H4 (cell line): ENCODE results near the gene KLHDC3. TPM values are rescaled to one million over a fixed set of nuclear protein-coding genes. Genes with fewer than 3 reads are reported as not detected.
"Not testable (repeated sequence)": the region's sequence is repeated elsewhere in the genome, so short reads cannot be mapped to it uniquely, and the experiment has no call there.

Experiments used
- DNase-seq: peaks from one replicate; pipeline ENCODE4 v3.0.0-alpha.2; 2015; ENCODE audit warnings: low spot score
- total RNA-seq: library from RNA; depleted of rRNA; stranded (reverse); fragments of >200 nt; shearing (Covaris generic); gene quantifications from 2 replicates; pipeline ENCODE4 v1.2.3, GENCODE V29; 2014

Gene KLHDC3
- total RNA-seq, 1 experiment from 2014 or later: 77.4 TPM

DNA sequence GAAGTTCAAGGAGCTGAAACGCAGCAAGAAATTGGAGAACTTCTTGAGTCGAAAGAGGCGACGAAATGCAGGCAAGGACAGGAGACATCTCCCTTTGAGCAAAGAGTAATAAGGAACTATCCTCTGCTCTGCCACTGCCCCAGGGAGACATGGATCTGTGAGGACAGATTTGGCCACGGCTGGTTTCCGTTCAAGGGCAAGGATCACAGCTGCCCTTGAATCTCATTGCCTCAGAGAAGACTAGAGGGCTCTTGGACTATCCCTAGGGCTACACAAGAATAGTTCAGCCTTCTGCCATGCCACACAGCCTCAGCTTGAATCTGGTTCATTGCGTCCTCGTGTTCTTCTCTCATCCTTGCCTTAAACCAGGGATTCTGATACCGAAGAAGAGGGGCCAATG lies 15.1 kb downstream of the KLHDC3 start:
- DNase-seq: no peak

DNA sequence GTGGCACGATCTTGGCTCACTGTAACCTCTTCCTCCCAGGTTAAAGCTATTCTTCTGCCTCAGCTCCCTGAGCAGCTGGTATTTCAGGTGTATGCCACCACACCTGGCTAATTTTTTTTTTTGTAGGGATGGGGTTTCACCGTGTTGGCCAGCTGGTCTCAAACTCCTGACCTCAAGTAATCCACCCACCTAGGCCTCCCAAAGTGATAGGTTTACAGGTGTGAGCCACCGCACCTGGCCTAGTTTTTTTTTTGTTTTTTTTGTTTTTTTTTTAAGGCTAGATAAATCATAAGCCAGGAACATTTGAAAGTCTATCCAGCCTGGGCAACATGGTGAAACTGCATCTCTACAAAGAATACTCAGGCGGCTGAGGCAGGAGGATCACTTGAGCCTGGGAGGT lies 18.3 kb downstream of the KLHDC3 start:
- DNase-seq: no peak

DNA sequence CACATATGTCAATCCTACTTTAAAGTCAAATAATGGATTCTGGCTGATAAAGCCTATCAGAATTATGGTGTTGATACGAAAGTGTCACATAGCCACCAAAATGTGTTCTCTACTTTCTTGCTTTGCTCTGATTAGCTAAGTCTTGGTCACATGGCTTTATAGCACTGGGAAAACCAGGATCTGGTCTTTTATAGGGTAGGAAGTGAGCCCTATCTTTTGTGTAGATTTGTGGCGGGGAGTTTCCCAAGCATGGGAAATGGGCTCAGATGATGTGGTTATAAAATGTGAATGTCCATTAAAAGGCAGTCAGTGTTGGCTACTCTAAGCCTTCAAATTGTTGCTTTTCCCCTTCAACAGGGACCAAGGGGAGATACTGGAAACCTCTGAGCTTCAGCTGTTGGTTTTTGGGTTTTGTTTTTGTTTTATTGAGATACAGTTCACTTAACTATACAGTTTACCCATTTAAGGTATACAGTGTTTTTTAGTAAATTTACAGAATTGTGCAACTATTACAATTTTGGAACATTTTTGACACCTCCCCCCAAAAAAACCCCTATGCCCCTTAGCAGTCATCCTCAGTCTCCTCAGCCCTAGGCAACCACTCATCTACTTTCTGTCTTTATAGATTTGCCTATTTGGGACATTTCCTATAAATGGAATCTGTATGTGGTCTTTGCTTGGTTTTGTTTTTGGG lies 19.6 kb downstream of the KLHDC3 start:
- DNase-seq: no peak

DNA sequence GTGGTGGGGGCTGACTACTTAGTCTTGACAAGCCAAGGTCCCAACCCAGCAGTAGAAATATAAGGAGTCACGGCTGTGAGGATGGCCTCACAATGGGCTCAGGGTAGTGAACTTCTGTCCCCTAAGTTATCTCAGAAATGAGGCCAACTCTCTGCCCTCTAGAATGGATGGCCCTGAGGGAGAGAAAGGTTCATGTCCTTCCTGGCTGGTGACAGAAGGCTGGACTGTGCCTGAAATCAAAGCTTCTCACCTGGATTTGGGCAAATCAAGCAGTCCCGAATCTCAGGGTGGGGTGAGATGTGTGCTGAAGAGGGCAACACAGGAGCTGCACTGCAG lies 20.1 kb downstream of the KLHDC3 start:
- no peak for DNase-seq

DNA sequence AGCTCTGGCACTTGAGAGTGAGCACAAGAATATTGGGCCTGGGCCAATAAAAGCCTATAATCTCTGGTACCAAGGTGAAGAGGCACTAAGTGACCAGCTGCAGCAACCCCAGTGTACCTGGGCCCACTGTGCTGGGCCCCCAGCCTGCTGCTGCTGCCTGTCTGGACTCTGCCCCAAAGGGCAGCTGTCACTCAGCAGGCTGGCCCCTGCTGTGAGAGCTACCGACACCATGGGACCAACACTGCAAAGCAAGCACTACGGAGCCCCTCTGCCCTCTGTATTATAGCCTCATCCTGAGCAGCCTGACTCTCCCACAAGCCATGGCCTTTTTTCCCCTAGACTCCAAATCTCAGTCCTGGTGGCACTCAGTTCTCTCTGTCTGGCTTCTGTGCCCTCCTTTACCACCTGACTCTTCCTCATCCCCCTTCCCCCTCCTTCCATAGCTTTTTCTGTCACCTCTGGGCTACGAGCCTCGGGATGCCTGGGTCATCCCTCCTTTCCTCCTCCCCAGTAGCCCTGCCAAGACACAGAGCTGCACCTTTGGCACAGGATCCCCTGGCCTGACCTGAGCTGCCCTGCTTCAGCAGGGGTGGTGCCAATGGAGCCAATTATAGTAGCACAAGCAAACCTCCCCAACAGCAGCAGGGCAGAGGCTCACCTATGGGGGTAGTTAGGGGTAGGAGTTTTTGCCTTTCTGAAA lies 21.6 kb downstream of the KLHDC3 start:
- DNase-seq: no peak

DNA sequence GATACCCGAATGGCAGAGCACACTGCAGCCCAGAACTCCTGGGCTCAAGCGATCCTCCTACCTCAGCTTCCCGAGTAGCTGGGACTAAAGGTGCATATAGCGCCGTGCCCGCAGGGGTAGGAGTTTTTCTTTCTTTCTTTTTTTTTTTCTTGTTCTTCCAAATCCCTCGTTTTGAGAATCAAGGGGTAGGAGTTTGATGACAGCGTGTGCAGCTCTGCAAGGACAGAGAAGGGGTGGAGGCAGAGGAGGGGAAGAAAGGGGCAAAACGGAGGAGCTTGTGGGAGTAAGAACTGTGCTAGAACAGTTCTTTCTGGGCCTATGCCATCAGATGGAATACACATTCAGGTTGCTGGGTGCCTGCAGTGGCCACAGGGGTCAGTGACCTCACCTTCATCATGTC lies 22.7 kb downstream of the KLHDC3 start:
- DNase-seq: no peak

DNA sequence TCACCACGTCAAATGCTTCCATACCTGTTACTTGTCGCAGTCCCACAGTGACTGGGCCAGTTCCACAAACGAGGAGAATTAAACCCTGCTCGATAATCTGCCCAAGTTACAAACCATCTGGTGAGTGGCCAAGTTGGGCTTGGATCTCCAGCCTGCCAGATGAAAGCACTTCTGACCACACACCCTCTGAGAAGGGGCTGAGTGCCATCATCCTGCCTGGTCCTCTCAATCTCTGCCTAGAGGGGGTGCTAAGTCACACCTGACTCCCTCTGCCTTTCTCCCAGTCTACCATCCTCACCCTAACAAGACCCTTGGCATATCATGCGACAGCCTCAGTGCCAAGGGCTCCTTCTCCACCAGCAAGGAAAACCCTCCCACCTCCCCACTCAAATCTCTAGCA lies 23.1 kb downstream of the KLHDC3 start:
- DNase-seq: no peak

DNA sequence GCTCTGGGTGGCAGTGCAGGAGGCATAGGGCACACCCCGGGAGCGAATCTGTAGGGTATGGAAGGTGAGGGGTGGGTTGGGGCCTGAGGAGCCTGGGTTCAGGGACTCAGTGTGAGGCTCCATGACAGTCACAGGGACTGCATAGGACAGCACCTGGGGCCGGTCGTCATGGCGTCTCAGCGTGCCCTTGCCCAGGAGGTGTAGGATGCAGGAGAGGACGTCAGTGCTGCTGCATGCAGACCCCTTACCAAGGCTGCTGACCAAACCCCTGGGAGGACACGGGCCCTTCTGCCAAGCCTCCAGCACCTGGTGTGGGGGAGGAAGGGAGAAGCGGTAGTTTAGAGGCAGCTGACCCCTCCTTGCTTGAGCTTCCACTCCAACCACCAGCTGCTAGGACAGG lies 23.7 kb downstream of the KLHDC3 start:
- no peak for DNase-seq

DNA sequence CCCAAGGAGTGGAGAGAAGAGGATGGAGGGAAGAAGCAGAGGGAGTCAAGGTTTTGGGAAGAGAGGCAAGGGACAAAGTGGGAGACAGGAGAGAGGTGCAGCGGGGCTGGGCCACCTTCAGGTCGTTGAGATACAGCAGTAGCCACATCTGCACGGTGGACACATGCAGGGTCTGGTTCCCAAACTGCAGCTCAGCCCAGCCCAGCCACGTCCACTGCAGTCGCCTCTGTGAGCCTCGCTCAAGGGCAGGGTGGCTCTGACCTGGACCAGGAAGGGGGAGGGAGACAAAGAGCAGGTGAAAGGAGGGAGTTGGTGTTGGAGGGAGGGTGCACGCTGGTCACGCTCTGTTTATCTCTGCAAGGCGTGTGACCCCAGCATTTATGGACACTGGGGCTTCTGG lies 24.7 kb downstream of the KLHDC3 start:
- no peak for DNase-seq

DNA sequence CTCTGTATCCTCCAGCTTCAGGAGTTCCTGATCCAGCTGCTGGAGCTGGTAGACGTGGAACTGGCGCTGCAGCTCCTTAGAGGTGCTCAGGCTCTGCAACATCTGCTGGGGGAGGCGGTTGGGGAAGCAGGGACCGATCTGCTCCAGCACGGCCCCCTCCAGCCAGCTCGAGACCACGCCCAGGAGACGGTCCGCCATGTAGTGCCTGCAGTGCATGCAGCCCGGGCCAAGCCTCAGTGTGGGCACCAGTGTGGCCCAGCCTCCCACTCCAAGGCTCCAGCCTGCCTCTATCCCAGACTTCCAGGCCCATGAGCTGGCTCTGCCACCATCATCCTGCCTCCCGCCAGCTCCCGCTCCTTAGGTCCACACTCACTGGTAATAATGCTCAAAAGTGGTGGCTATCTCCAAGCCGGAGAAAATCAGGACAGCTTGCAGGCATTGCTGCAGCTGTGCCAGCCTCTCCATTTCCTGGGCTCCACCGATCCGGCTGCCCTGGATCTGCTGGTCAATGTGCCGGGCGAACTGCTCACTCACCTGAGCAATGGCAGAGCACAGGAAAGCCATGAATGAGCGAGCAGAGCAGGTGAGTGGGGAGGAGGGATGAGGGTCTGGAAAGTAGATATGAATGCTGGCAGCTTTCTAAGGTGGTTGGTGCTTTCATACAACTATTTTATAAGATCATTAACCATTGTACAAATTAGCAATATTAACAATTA lies 26.7 kb downstream of the KLHDC3 start:
- no peak for DNase-seq

DNA sequence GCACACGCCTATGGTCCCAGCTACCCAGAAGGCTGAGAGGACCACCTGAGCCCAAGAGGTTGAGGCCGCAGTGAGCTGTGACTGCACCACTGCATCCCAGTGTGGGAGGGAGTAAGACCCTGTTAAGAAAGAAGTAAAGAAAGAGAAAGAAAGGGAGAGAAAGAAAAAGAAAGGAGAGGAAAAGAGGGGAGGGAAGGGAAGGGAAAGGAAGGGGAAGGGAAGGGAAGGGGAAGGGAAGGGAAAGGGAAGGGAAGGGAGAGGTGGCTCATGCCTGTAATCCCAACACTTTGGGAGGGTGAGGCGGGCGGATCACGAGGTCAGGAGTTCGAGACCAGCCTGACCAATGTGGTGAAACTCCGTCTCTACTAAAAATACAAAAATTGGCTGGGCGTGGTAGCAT lies 27.4 kb downstream of the KLHDC3 start:
- not testable (repeated sequence) for DNase-seq

DNA sequence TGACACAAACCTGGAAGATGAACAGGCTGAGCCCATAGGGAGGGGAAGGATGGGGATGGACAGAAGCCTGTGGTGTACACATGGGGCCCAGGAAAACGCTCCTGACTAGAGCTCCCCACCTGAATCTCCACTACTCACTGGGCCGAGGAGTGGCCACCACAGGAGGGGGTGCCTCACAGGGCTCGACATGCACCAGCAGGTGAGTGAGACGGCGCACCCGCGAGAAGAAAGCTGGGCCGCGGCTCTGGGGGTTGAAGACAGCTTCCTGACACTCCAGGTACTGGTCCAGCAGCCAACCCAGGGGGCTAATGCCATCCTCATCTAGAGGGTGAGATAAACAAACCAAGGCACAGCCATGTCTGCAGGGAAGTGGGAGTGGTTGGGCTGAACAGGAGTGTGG lies 29.3 kb downstream of the KLHDC3 start:
- no peak for DNase-seq

DNA sequence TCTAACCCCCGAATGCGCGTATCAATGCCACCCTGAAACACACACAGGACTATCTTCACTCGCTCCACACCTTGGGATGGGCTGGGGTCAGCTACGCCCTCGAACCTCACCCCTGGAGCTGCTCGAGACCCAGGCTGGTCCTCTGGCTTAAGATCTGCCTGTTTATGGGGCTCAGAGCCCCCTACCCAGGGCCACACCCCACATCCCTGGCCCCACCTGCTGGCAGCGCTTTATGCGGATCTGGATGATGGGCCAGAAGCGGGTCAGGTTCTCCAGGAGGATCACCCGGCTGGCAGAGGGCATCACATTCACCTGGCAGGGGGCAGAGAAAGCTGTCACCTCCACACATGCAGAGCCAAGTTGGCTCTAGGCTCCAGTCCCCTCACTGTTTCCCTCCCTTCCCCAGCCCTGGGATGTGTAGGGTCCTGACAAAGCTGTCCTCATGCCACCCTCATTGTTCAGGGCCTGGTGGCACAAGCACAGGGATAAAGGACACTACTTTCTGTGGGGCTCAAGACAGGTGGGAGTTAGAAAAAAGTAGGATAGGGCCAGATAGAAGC lies 31.4 kb downstream of the KLHDC3 start:
- no peak for DNase-seq

DNA sequence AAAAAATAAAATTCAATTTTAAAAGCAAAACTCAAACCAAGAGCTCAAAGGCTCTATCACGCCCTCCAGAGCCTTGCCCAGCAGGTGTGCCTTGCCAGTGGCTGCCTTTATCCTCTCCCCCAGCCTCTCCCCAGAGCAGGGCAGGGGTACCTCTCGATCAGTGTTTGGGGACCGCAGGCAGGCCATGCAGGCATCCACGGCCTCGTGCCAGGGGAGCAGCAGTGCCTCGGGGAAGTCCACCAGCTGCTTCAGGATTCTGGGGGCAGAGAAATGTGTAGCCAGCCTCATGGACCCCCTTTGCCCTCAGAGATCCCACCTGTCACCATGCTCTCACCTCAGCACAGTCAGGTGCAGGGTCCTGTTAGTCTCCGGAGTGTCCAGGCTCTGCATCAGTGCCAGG lies 33.9 kb downstream of the KLHDC3 start:
- DNase-seq: no peak

DNA sequence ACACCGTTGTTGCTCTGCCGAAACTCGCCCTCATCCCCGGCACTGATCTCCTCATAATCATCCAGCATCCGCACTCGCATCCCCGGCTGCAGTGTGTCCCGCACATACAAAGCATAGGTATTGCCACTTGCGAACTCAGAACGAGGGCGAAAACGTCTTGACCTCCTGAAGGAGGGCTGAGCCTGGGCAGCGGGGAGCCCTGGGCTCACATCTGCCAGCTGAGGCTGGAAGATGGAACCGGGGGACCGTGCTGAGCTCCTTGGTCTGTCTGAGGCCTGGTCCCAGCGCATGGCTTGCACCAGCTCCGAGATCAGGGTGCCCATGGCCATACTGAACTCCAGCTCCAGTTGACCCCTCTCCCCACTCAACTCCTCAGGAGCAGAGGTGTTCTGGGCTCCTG lies 36.9 kb downstream of the KLHDC3 start:
- no peak for DNase-seq

DNA sequence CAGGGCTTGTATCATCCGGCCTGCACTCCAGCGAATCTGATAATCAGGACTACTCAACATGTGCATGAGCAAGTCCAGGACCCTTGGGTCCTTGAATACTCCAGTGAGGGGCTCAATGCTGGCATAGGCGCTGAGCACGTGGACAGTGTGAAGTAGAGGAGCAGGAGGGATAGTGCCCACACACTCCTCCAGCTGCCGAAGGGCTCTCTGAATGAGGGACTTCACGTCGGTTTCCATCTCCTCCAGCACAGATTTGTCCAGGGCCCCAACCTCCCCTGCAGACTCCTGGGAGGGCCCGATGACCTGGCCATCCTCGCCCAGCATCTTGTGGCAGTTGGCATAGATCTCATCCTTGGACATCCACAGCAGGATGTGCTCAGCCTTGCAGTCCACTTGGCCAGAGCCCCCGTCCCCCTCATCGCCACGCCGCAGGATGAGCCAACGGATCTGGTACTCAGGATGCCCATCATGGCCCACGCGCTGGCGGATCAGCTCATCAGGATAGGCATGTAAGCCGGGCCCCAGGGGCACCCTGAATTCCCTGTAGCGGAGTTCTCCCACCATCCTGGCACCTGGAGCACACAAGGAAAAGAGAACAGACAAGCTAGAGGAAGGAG lies 38.3 kb downstream of the KLHDC3 start:
- no peak for DNase-seq

DNA sequence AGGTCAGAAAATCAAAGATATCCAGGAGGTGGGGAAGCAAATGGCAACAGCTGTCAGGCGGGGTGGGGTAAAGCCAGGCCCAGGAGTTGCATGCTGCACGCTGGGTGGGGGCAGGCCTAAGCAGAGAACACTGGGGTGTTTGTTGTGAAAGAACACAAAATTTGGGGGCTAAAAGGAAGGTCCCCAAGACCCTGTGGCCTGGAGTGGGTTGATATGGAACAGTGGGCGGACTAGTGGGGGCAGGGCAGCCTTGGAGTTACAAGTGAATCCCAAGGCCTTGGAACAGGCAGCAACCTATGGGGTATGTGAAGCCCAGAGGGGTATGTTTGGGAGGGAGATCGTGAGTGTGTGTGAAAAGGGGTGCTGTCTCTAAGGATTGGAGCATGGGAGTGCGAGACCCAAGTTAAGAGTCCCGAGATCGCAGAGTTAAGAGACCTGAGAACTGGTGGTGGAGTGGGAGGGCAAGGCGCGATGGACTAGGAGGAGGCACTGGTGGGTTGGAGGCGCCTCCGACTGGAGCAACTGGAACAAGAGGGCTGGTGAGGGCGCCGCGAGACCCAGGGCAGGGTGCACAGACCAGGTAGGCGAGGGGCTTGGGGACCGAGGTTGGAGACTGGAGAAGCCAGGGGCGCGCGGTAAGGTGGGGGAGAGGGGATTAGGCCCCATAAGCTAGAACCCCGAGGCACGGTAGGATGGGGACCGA lies 38.9 kb downstream of the KLHDC3 start:
- DNase-seq: no peak

DNA sequence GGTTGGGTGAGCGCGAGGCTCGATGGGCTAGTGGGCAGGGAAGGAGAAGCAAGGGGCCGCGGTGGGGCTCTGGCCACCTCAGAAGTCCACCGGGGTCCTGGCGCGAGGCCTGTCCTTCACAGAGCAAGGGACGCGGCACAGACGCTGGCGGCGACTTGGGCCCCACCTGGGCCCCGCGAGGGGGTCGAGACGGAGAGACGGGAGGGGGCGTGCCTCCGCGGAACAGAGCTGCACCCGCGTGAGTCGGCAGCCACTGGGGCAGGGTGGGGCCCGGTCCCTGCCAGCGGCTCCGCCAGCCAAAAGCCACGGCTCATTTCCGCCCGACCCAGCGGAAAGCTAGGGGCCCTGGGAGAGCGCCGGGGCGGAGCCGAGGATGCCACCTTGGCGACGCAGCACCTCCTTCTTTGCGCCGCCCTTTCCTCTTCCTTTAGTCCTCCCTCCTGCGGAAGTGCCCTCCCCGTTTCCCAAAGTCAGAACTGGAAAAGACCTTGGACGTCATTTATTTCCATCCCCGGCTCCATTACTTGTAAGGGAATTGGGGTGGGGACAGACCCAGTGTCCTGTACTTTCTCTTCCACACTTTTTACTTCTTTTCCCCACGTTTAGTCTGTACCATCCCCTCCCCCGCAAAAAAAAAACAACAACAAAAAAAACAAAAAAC lies 39.6 kb downstream of the KLHDC3 start, which contains the start of gene CUL7:
Gene CUL7, minus strand, starts transcription at position 307 of the 661 bp plus-strand sequence. CDS start 1,063 bp downstream, outside the sequence.
- DNase-seq: peak; percentile 98

DNA sequence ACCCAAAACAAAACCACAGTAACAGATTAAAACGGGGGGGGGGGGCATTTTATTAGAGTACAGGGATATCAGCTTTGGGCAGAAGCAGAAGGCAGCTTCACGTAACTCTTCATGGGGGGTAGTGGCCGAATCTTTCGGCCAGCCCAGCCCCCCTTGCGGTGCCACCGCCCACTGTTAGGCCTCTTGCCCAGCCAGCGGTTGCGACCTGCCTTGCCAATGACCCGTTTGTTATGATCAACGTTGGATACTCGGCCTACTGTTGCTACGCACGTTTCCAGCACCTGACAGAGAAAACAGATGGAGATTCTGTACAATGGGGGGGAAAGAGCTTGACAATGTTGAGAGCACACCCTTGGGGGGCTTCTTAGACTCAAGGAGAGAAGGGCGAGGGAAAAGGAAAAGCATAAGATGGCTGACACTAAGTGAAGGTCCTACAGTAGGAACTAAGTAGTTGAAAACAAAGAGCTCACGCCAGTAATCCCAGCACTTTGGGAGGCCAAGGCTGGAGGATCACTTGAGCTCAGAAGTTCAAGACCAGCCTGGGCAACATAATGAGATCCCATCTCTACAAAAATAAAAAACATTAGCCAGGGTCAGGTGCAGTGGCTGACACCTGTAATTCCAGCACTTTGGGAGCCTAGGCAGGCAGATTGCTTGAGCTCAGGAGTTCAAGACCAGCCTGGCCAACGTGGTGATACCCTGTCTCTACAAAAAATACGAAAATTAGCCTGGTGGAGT lies 40.3 kb downstream of the KLHDC3 start:
- DNase-seq: no peak

DNA sequence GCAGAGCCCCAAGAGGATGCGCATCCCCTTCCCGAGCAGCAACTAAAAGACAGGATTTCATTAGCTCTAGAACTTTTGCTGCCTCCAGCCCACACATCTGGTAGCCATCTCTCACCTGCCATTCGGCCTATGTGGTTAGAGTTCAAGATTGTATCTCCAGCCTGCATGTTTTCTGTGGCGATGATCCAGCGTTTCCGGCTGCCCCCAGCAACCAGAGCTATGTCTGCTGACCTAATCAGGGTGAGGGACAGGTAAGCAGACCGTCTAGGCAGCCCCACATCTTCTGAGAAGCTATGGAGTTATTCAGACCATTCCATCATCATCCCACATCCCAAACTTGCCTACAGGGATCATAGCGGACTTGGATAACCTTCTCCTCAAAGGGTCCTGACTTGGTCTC lies 41.9 kb downstream of the KLHDC3 start:
- DNase-seq: no peak
